Glutamatergic neuron (in vitro differentiated cells): Measurements from ENCODE around the gene DEPDC7. TPM values are rescaled to one million over a fixed set of nuclear protein-coding genes. Genes with fewer than 3 reads are reported as not detected.

Source experiments
- DNase-seq: peaks from one replicate; pipeline ENCODE4 v3.0.0; 2022
- H3K27ac Mint-ChIP-seq: one replicate; pipeline ENCODE4 v1.8.0; 2020; ENCODE audit warnings: mild to moderate bottlenecking, mixed read lengths, inconsistent platforms; ENCODE audit not compliant: unreplicated experiment
- H3K27me3 Mint-ChIP-seq: one replicate; pipeline ENCODE4 v1.8.0; 2020; ENCODE audit warnings: mild to moderate bottlenecking, moderate library complexity, mixed read lengths, inconsistent platforms; ENCODE audit not compliant: unreplicated experiment
- H3K36me3 Mint-ChIP-seq: one replicate; pipeline ENCODE4 v1.8.0; 2020; ENCODE audit warnings: mild to moderate bottlenecking, mixed read lengths, inconsistent platforms; ENCODE audit not compliant: unreplicated experiment
- H3K4me1 Mint-ChIP-seq: one replicate; pipeline ENCODE4 v1.8.0; 2020; ENCODE audit warnings: mild to moderate bottlenecking, low read depth, mixed read lengths, inconsistent platforms; ENCODE audit not compliant: unreplicated experiment
- H3K4me3 Mint-ChIP-seq: one replicate; pipeline ENCODE4 v1.8.0; 2020; ENCODE audit warnings: mild to moderate bottlenecking, mixed read lengths, inconsistent platforms; ENCODE audit not compliant: unreplicated experiment
- H3K9me3 Mint-ChIP-seq: one replicate; pipeline ENCODE4 v1.8.0; 2020; ENCODE audit warnings: mild to moderate bottlenecking, moderate library complexity, mixed read lengths, inconsistent platforms; ENCODE audit not compliant: unreplicated experiment
- total RNA-seq: library from RNA; stranded (reverse); fragmentation: NEBNext Ultra II Directional; extraction: Animal tissue kit (Norgen Biotek cat#: 25700); gene quantifications from one replicate; pipeline ENCODE4 v1.2.1, GENCODE V29; 2021; ENCODE audit not compliant: unreplicated experiment
- TF ChIP-seq, protein P1 (sequence below): fragments of 200-600 bp; sonication (generic); IDR thresholded peaks from one replicate; pipeline ENCODE4 v1.5.0; 2021; ENCODE audit not compliant: partially characterized antibody, unreplicated experiment

DEPDC7 gene
- total RNA-seq, 1 donor from 2014 or later, result 28.7 TPM

DNA sequence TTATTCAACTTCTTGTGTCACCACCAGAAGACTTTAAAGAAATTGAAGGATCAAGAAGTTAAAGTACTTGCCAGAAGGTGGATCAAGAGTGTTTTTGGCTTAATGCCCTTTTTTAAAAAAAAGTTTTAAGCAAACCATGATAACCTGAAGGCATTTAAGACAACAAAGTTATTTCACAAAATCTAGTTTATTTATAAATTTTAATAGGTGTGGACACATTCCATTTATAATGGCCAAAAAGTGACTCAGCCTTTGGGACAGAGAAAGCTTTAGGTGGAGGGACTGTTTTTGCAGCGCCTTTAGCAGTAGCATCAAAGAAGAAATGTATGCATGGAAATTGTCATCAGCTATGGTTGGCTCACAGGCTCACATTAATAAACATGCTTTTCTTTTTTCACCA lies 41.6 kb downstream of the DEPDC7 start:
- Mint-ChIP-seq H3K9me3 (peaks cover 2% of the 10 kb centered on the region), H3K36me3 (no peaks in the 10 kb centered on the region), H3K27me3 (peaks cover 6% of the 10 kb centered on the region), H3K27ac (no peak overlapping the region), H3K4me1 (no peaks in the 10 kb centered on the region), H3K4me3 (no peak overlapping the region)
- no peak for DNase-seq
- TF ChIP-seq, protein P1, sequence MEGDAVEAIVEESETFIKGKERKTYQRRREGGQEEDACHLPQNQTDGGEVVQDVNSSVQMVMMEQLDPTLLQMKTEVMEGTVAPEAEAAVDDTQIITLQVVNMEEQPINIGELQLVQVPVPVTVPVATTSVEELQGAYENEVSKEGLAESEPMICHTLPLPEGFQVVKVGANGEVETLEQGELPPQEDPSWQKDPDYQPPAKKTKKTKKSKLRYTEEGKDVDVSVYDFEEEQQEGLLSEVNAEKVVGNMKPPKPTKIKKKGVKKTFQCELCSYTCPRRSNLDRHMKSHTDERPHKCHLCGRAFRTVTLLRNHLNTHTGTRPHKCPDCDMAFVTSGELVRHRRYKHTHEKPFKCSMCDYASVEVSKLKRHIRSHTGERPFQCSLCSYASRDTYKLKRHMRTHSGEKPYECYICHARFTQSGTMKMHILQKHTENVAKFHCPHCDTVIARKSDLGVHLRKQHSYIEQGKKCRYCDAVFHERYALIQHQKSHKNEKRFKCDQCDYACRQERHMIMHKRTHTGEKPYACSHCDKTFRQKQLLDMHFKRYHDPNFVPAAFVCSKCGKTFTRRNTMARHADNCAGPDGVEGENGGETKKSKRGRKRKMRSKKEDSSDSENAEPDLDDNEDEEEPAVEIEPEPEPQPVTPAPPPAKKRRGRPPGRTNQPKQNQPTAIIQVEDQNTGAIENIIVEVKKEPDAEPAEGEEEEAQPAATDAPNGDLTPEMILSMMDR, result no peak

DNA sequence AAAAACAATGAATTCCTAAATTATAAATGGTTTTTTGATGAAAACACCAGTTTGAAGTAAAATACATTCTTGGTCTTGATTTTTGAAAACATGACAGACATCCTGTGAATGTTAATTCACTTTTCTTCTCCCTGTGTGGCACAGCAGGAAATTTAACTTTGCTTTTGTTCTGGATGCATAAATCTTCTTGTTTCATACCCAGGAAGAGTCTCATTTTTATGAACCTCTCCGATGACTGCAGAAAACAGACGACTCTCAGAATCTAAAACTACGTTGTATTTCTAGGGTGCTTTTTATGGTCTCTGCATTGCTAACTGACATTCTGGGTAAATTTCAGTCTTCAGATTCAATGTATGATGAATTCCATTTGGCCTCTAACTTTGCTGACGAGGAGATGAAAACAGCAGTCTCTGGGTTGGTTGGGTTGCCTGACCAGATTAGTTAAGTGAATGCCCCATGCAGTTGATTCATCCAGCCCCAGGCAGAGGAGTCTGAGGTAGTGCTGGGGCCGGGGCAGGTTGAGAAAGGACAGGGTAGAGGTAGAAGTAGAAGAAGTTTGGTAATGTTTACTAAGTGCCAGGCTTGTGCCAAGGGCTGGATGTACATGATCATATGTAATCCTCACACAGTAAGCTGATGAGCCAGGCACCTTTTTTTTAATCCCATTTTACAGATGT lies 43.8 kb downstream of the DEPDC7 start:
- no peak for DNase-seq
- no peak overlapping the region for H3K4me3 Mint-ChIP-seq
- peaks cover 2% of the 10 kb centered on the region for H3K9me3 Mint-ChIP-seq
- peaks cover 8% of the 10 kb centered on the region for H3K4me1 Mint-ChIP-seq
- TF ChIP-seq, protein P1, result no peak
- H3K36me3 Mint-ChIP-seq, result no peaks in the 10 kb centered on the region
- peaks cover 6% of the 10 kb centered on the region for H3K27me3 Mint-ChIP-seq
- no peak overlapping the region for H3K27ac Mint-ChIP-seq

DNA sequence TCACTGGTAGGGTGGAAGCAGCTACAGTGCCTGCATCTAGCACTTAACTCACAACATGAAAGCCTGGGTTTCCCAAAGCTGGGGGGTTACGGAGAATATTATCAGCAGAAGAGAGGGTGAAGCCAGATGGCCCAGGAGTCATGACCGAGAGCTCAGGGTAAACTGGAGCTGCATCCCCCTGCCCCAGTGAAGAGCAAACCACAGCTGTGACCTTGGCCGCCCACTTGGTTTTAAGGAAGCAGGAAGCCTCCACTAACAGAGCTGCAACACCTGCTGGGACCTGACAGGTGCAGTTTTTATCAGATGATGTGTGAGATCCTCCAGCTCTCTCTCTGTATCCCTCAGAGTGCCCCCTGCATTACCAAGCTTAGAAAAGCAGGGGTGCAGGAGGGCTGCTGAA lies 44.6 kb downstream of the DEPDC7 start:
- Mint-ChIP-seq H3K27ac (no peak overlapping the region), H3K9me3 (peaks cover 2% of the 10 kb centered on the region), H3K36me3 (no peaks in the 10 kb centered on the region), H3K4me3 (no peak overlapping the region), H3K27me3 (peaks cover 4% of the 10 kb centered on the region), H3K4me1 (peaks cover 12% of the 10 kb centered on the region)
- DNase-seq, result no peak
- TF ChIP-seq, protein P1, result no peak

DNA sequence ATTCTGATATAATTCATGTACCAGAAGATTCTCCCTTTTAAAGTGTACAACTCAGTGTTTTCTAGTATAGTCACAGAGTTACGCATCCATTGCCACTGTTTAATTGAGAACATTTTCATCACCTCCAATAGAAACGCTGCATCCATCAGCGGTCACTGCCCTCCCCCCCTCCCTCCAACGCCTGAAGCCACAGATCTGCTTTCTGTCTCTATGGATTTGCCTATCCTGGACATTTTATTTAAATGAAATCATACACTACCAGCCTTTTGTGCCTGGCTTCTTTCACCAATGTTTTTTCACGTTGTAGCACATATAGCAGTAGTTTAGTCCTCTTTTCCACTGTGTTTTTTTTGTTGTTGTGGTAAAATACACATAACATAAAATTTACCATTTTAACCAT lies 46.5 kb downstream of the DEPDC7 start:
- no peak overlapping the region for H3K27ac Mint-ChIP-seq
- no peaks in the 10 kb centered on the region for H3K36me3 Mint-ChIP-seq

DNA sequence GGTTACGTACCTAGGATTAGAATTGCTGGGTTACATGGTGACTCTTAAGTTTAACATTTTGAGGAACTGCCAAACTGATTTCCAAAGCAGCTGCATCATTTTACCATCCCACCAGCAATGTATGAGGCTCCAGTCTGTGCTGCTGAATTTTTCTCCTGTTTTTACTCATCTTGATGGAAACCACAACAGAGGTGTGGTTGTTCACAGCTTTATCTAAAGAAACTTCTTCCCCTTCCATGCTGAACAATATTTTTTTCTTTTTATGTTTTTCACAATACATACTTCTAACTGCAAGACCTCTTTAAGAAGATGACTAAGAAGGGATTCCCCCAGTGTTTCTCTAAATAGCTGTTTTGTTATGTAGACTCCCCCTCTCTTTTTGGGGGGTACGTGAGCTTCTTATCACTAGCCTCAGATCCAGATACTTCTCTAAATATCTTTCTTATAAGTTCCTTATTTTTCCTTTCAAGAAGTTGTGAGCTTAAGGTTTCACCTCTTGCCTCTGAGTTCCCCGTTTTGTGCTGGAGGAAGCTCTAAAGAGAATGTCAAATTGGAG lies 47.7 kb downstream of the DEPDC7 start:
- no peak for DNase-seq
- no peak overlapping the region for H3K4me3 Mint-ChIP-seq
- peaks cover 12% of the 10 kb centered on the region for H3K4me1 Mint-ChIP-seq
- peaks cover 2% of the 10 kb centered on the region for H3K9me3 Mint-ChIP-seq
- peaks cover 6% of the 10 kb centered on the region for H3K27me3 Mint-ChIP-seq
- H3K36me3 Mint-ChIP-seq, result no peaks in the 10 kb centered on the region
- TF ChIP-seq, protein P1, result no peak
- no peak overlapping the region for H3K27ac Mint-ChIP-seq

More for the DNA sequence above, 46.5 kb downstream of the DEPDC7 start:
- TF ChIP-seq, protein P1, result no peak
- peaks cover 12% of the 10 kb centered on the region for H3K4me1 Mint-ChIP-seq
- DNase-seq, result no peak
- peaks cover 6% of the 10 kb centered on the region for H3K27me3 Mint-ChIP-seq
- H3K4me3 Mint-ChIP-seq, result no peak overlapping the region
- H3K9me3 Mint-ChIP-seq, result peaks cover 2% of the 10 kb centered on the region
